Thyroid gland (tissue), 4 donors: ENCODE data around the gene ATP6V1A. TPM values are rescaled to one million over a fixed set of nuclear protein-coding genes. Genes with fewer than 3 reads are reported as not detected.

Source experiments
- DNase-seq, 2 donors: peaks; one replicate each; pipeline ENCODE4 v3.0.0-alpha.2; 2019
- H3K27ac ChIP-seq, 3 donors: fragments of 200-600 bp; sonication (generic); 1 replicate in 2 of 3; 2 replicates in 1 of 3; pipeline ENCODE4 v1.5.1; 2016 to 2019; ENCODE audit warnings: mild to moderate bottlenecking in 1 of 3, moderate library complexity in 1 of 3
- H3K27me3 ChIP-seq: fragments of 200-600 bp; sonication (generic); one replicate; pipeline ENCODE4 v1.5.1; 2019
- H3K36me3 ChIP-seq, 2 donors: fragments of 200-600 bp; sonication (generic); one replicate each; pipeline ENCODE4 v1.5.1; 2016 to 2019
- H3K4me1 ChIP-seq, 2 donors: fragments of 200-600 bp; sonication (generic); one replicate each; pipeline ENCODE4 v1.5.1; 2017 to 2019
- H3K4me3 ChIP-seq, 3 donors: fragments of 200-600 bp; sonication (generic); replicated peaks in 1 of 3; 1 replicate in 2 of 3; 2 replicates in 1 of 3; pipeline ENCODE4 v1.5.1; 2016; ENCODE audit warnings: mild to moderate bottlenecking in 1 of 3
- H3K9me3 ChIP-seq: fragments of 200-600 bp; sonication (generic); one replicate; pipeline ENCODE4 v1.5.1; 2017
- CTCF ChIP-seq, 6 experiments: fragments of 200-600 bp in 3 of 6; fragments of 450-650 bp in 3 of 6; sonication (generic) in 3 of 6; IDR thresholded peaks; one replicate each; pipeline ENCODE4 v1.5.1; 2016 to 2019; ENCODE audit warnings: antibody characterized with exemption in 6 of 6, mild to moderate bottlenecking in 2 of 6, inconsistent platforms in 1 of 6, moderate library complexity in 1 of 6
- POLR2A ChIP-seq, 2 donors: fragments of 450-650 bp; IDR thresholded peaks; one replicate each; pipeline ENCODE4 v1.6.1; 2017; ENCODE audit warnings: antibody characterized with exemption in 2 of 2, mild to moderate bottlenecking in 2 of 2, moderate library complexity in 1 of 2
- WGBS, 2 donors: methylation state at CpG; one replicate each; pipeline ENCODE4 v1.1.5; 2017; 5-methylcytosine and 5-hydroxymethylcytosine counted together
- intact Hi-C: fragments of 100-400 bp; cut with DNase I; formaldehyde crosslinking; loops from one replicate; pipeline ENCODE4 v1.15.1; 2023
- total RNA-seq, 4 donors: library from RNA; depleted of rRNA; stranded (reverse); fragments of >200 nt; gene quantifications; one replicate each; pipeline ENCODE4 v1.2.3, GENCODE V29; 2016

Gene ATP6V1A
- total RNA-seq, 4 donors from 2014 or later = 75.4 to 157 (median 112) TPM

- H3K4me1 ChIP-seq = no peaks in the 10 kb centered on the region
- no peaks in the 10 kb centered on the region for H3K27me3 ChIP-seq
- TF ChIP-seq POLR2A (IDR thresholded peaks at IDR 0.05) = peak in 1 of 2 donors; percentile 27
- TF ChIP-seq CTCF (IDR thresholded peaks at IDR 0.05) = peak; percentile 55 to 91 (median 88)
- peak; percentile 83 to 87 for DNase-seq
- 1% methylated on average over 32 to 37 of the region's 48 CpGs for WGBS, 2 donors
- H3K4me3 ChIP-seq = peak within 1 kb of the TSS in 2 of 3 donors; percentile 26 to 36
- no peaks in the 10 kb centered on the region for H3K9me3 ChIP-seq
- intact Hi-C loops = loop anchor here (5.0 to 10.0 kb wide), 2 partner anchors 74 to 104 kb away; no protein-coding TSS in a partner anchor
- H3K36me3 ChIP-seq = no peaks in the 10 kb centered on the region
- peak within 1 kb of the TSS in 2 of 3 donors; percentile 13 to 48 for H3K27ac ChIP-seq
Observed at GRCh38 chr3:113838631-113839209, 91.9 kb downstream of the ATP6V1A start, which contains the start of gene GRAMD1C. Gene GRAMD1C (plus strand): TSS chr3:113838788. CDS start chr3:113838910, 122 bp downstream.

- H3K4me3 ChIP-seq = no peak overlapping the region
- no peaks in the 10 kb centered on the region for H3K9me3 ChIP-seq
- H3K4me1 ChIP-seq = no peaks in the 10 kb centered on the region
- no peak overlapping the region for H3K27ac ChIP-seq
- 84 to 92% methylated on average over 2 of the region's 2 CpGs for WGBS, 2 donors
- intact Hi-C loops = loop anchor here (5.0 to 10.0 kb wide), 2 partner anchors 73 to 105 kb away; no protein-coding TSS in a partner anchor
- H3K27me3 ChIP-seq = no peaks in the 10 kb centered on the region
- no peak for DNase-seq
- TF ChIP-seq POLR2A (IDR thresholded peaks at IDR 0.05) (no peak), CTCF (IDR thresholded peaks at IDR 0.05) (no peak)
- H3K36me3 ChIP-seq = no peaks in the 10 kb centered on the region
Observed at GRCh38 chr3:113839551-113839950, 92.7 kb downstream of the ATP6V1A start.

- Histone ChIP-seq H3K36me3 (no peaks in the 10 kb centered on the region), H3K4me3 (no peak overlapping the region), H3K27ac (no peak overlapping the region), H3K27me3 (no peaks in the 10 kb centered on the region), H3K4me1 (peaks cover 0 to 10% of the 10 kb centered on the region in 2 donors), H3K9me3 (no peaks in the 10 kb centered on the region)
- intact Hi-C loops = no loop called here
- DNase-seq = no peak
- WGBS, 2 donors = 43% methylated on average over 4 of the region's 4 CpGs
- no peak for TF ChIP-seq POLR2A (IDR thresholded peaks at IDR 0.05)
- peak in 5 of 6 experiments; percentile 33 to 59 (median 53) for TF ChIP-seq CTCF (IDR thresholded peaks at IDR 0.05)
Observed at GRCh38 chr3:113844622-113845222, 97.9 kb downstream of the ATP6V1A start.

GRCh38 chr3:113847247-113847646 lies 100.4 kb downstream of the ATP6V1A start:
- H3K4me1 ChIP-seq = peaks cover 0 to 10% of the 10 kb centered on the region in 2 donors
- no peaks in the 10 kb centered on the region for H3K9me3 ChIP-seq
- no peak overlapping the region for H3K4me3 ChIP-seq
- peak overlapping the region in 1 of 3 donors; percentile 14 for H3K27ac ChIP-seq
- H3K27me3 ChIP-seq = no peaks in the 10 kb centered on the region
- TF ChIP-seq POLR2A (IDR thresholded peaks at IDR 0.05) (no peak), CTCF (IDR thresholded peaks at IDR 0.05) (no peak)
- DNase-seq = no peak
- H3K36me3 ChIP-seq = no peaks in the 10 kb centered on the region
- intact Hi-C loops = no loop called here
